GM18507 (cell line): Measurements from ENCODE around the gene EFCAB12.

Experiments used
- DNase-seq: peaks from one replicate; pipeline ENCODE4 v3.0.0; 2011; ENCODE audit warnings: low read depth; ENCODE audit not compliant: insufficient read length; ENCODE audit errors: extremely low spot score
- FAIRE-seq: peaks from 2 replicates; lab custom pipeline; 2011; peaks lifted over from hg19 to GRCh38; lab: Jason Lieb, UNC

Gene EFCAB12

GRCh38 chr3:129428376-129429079, at the start of gene EFCAB12:
TSS of gene EFCAB12 (minus strand) at chr3:129428636. CDS start at chr3:129428488, 148 bp downstream.
- DNase-seq (peak; percentile 72), FAIRE-seq (peak; percentile 87)

GRCh38 chr3:129476586-129476985, 48.1 kb upstream of the EFCAB12 start:
- FAIRE-seq (no peak), DNase-seq (no peak)

GRCh38 chr3:129475863-129476262, 47.4 kb upstream of the EFCAB12 start:
- FAIRE-seq (no peak), DNase-seq (no peak)

GRCh38 chr3:129474984-129475804, 46.8 kb upstream of the EFCAB12 start:
- no peak for FAIRE-seq

GRCh38 chr3:129473769-129474152, 45.3 kb upstream of the EFCAB12 start:
- FAIRE-seq (no peak), DNase-seq (no peak)

More at GRCh38 chr3:129474984-129475804, 46.8 kb upstream of the EFCAB12 start:
- no peak for DNase-seq

GRCh38 chr3:129473067-129473768, 44.8 kb upstream of the EFCAB12 start:
- FAIRE-seq (no peak), DNase-seq (no peak)

- no peak for DNase-seq
- FAIRE-seq: no peak
Measured at GRCh38 chr3:129470861-129471260, 42.4 kb upstream of the EFCAB12 start.

GRCh38 chr3:129469026-129469425, 40.6 kb upstream of the EFCAB12 start:
- DNase-seq: no peak
- no peak for FAIRE-seq

GRCh38 chr3:129467932-129468331, 39.5 kb upstream of the EFCAB12 start:
- DNase-seq: no peak
- FAIRE-seq: no peak

GRCh38 chr3:129463716-129464115, 35.3 kb upstream of the EFCAB12 start:
- FAIRE-seq: no peak
- no peak for DNase-seq

- FAIRE-seq (no peak), DNase-seq (no peak)
Measured at GRCh38 chr3:129463094-129463493, 34.7 kb upstream of the EFCAB12 start.

- no peak for FAIRE-seq
- DNase-seq: no peak
Measured at GRCh38 chr3:129462361-129462968, 34.0 kb upstream of the EFCAB12 start.

GRCh38 chr3:129461461-129462146, 33.2 kb upstream of the EFCAB12 start:
- FAIRE-seq (no peak), DNase-seq (no peak)

GRCh38 chr3:129461022-129461421, 32.6 kb upstream of the EFCAB12 start:
- DNase-seq (no peak), FAIRE-seq (no peak)

GRCh38 chr3:129460572-129460971, 32.1 kb upstream of the EFCAB12 start:
- FAIRE-seq (no peak), DNase-seq (no peak)

GRCh38 chr3:129460155-129460554, 31.7 kb upstream of the EFCAB12 start:
- no peak for FAIRE-seq
- no peak for DNase-seq

GRCh38 chr3:129453732-129454131, 25.3 kb upstream of the EFCAB12 start:
- FAIRE-seq: no peak
- no peak for DNase-seq

GRCh38 chr3:129449279-129450115, 21.1 kb upstream of the EFCAB12 start:
- DNase-seq: no peak
- FAIRE-seq: no peak
